Bronchial epithelial cell (primary cell): ENCODE data around the gene C17orf50. TPM values are rescaled to one million over a fixed set of nuclear protein-coding genes. Genes with fewer than 3 reads are reported as not detected.

ENCODE experiments used
- DNase-seq: peaks from one replicate; pipeline ENCODE4 v3.0.0-alpha.2; 2010; ENCODE audit warnings: low read depth
- FAIRE-seq: peaks from 2 replicates; lab custom pipeline; 2011; peaks lifted over from hg19 to GRCh38; lab: Jason Lieb, UNC
- H3K27me3 ChIP-seq: 2 replicates; pipeline ENCODE4 v1.5.1; 2011; ENCODE audit warnings: low read length; ENCODE audit not compliant: control insufficient read depth, insufficient read depth
- H3K36me3 ChIP-seq: 2 replicates; pipeline ENCODE4 v1.5.1; 2011; ENCODE audit warnings: low read length; ENCODE audit not compliant: control insufficient read depth, insufficient read depth
- H3K4me3 ChIP-seq: 2 replicates; pipeline ENCODE4 v1.5.1; 2011; ENCODE audit warnings: mild to moderate bottlenecking, low read depth, low read length, control low read depth
- CTCF ChIP-seq: IDR thresholded peaks from 2 replicates; pipeline ENCODE4 v1.5.1; 2011; ENCODE audit warnings: mild to moderate bottlenecking, moderate library complexity, low read length, control low read depth, inconsistent platforms; ENCODE audit not compliant: insufficient read depth, severe bottlenecking
- total RNA-seq: library from RNA; depleted of rRNA; stranded (reverse); fragments of >200 nt; gene quantifications from 2 replicates; pipeline ENCODE4 v1.2.1, GENCODE V29; 2014

Gene C17orf50
- total RNA-seq, 1 donor from 2014 or later = not detected

- no peak for TF ChIP-seq CTCF
- DNase-seq = no peak
- Histone ChIP-seq H3K27me3 (no peaks in the 10 kb centered on the region), H3K36me3 (peaks cover 2% of the 10 kb centered on the region), H3K4me3 (no peak overlapping the region)
- FAIRE-seq = no peak
Measured at GRCh38 chr17:35811759-35812158, 51.1 kb downstream of the C17orf50 start.

GRCh38 chr17:35812456-35812855, 51.8 kb downstream of the C17orf50 start:
- Histone ChIP-seq H3K36me3 (peaks cover 6% of the 10 kb centered on the region), H3K27me3 (no peaks in the 10 kb centered on the region), H3K4me3 (no peak overlapping the region)
- no peak for DNase-seq
- no peak for TF ChIP-seq CTCF
- no peak for FAIRE-seq

Other genes starting within 250 kb of the C17orf50 start
- under 0.01 and 0.13 TPM in 2 replicates for gene SLFN12L, start 223.2 kb upstream of the C17orf50 start, total RNA-seq
- gene SLFN14, start 200.1 kb upstream of the C17orf50 start, total RNA-seq = not detected in 2 replicates
- 1.8 and 2.9 TPM in 2 replicates for gene PEX12, start 182.3 kb upstream of the C17orf50 start, total RNA-seq
- 38.3 and 50.8 TPM in 2 replicates for gene AP2B1, start 173.6 kb upstream of the C17orf50 start, total RNA-seq
- gene RASL10B, start 29.2 kb upstream of the C17orf50 start, total RNA-seq = 0.51 and 0.53 TPM in 2 replicates
- under 0.01 TPM in 1 of 2 replicates, not detected in the other for gene GAS2L2, start 7.6 kb upstream of the C17orf50 start, total RNA-seq
- 18.7 and 42.6 TPM in 2 replicates for gene MMP28, start 34.8 kb downstream of the C17orf50 start, total RNA-seq
- 69.5 and 84.1 TPM in 2 replicates for gene TAF15, start 48.6 kb downstream of the C17orf50 start, total RNA-seq
- not detected in 2 replicates for gene HEATR9, start 108.0 kb downstream of the C17orf50 start, total RNA-seq
- 0.26 TPM in 1 of 2 replicates, not detected in the other for gene CCL5, start 119.5 kb downstream of the C17orf50 start, total RNA-seq
- 0.13 TPM in 1 of 2 replicates, not detected in the other for gene RDM1, start 169.9 kb downstream of the C17orf50 start, total RNA-seq
- not detected in 2 replicates for gene LYZL6, start 182.8 kb downstream of the C17orf50 start, total RNA-seq
- not detected in 2 replicates for gene CCL16, start 220.6 kb downstream of the C17orf50 start, total RNA-seq
- not detected in 2 replicates for gene CCL14, start 225.8 kb downstream of the C17orf50 start, total RNA-seq
- gene CCL15, start 240.7 kb downstream of the C17orf50 start, total RNA-seq = not detected in 2 replicates